IMR-90 (cell line): ENCODE data around the gene FRMD3. TPM values are rescaled to one million over a fixed set of nuclear protein-coding genes. Genes with fewer than 3 reads are reported as not detected.
"Not testable (repeated sequence)": the region's sequence is repeated elsewhere in the genome, so short reads cannot be mapped to it uniquely, and the experiment has no call there.

Source experiments
- ATAC-seq: fragments of 200-7000 bp; cut with Tn5 transposase; 2 replicates; pipeline ENCODE4 v1.9.1; 2020; ENCODE audit warnings: low read depth, mild to moderate bottlenecking, moderate library complexity
- BruUV-seq: library from RNA; stranded (reverse); fragments of 400-500 nt; replicated peaks from 2 replicates; lab custom pipeline; 2021; lab: Mats Ljungman, UMichigan
- CTCF ChIA-PET: fragments of 300-600 bp; formaldehyde crosslinking; extraction: SDS; loops from one replicate; lab custom pipeline; 2021; ENCODE audit warnings: antibody characterized with exemption; lab: Yijun Ruan, JAX
- POLR2A ChIA-PET: fragments of 300-600 bp; sonication (Branson Sonifier 250); formaldehyde crosslinking; loops from one replicate; lab custom pipeline; 2022; ENCODE audit warnings: antibody characterized with exemption; ENCODE audit not compliant: unreplicated experiment; lab: Charles Lee
- DNase-seq: peaks from one replicate; pipeline ENCODE4 v3.0.0; 2013
- H2AFZ ChIP-seq: replicated peaks from 2 replicates; pipeline ENCODE3; 2013; ENCODE audit warnings: low read length, mild to moderate bottlenecking; ENCODE audit not compliant: poor library complexity
- H2AK5ac ChIP-seq: 2 replicates; pipeline ENCODE4 v1.6.1; 2013; ENCODE audit warnings: low read depth, low read length, inconsistent platforms
- H2AK9ac ChIP-seq: replicated peaks from 2 replicates; pipeline ENCODE3; 2013; ENCODE audit warnings: mild to moderate bottlenecking, low read depth, low read length, moderate library complexity; ENCODE audit not compliant: poor library complexity
- H2BK120ac ChIP-seq: 2 replicates; pipeline ENCODE4 v1.6.1; 2013; ENCODE audit warnings: low read depth, low read length, inconsistent platforms
- H2BK15ac ChIP-seq: 3 replicates; pipeline ENCODE4 v1.6.1; 2013; ENCODE audit warnings: low read depth, low read length, inconsistent platforms
- H2BK20ac ChIP-seq: 2 replicates; pipeline ENCODE4 v1.6.1; 2013; ENCODE audit warnings: low read depth, mild to moderate bottlenecking, inconsistent platforms, low read length, moderate library complexity
- H2BK5ac ChIP-seq: 2 replicates; pipeline ENCODE4 v1.6.1; 2013; ENCODE audit warnings: mild to moderate bottlenecking, low read depth, low read length, inconsistent platforms; ENCODE audit not compliant: poor library complexity, severe bottlenecking
- H3K14ac ChIP-seq: replicated peaks from 2 replicates; pipeline ENCODE4 v1.6.1; 2013; ENCODE audit warnings: low read depth, low read length, inconsistent platforms
- H3K18ac ChIP-seq: 2 replicates; pipeline ENCODE4 v1.6.1; 2013; ENCODE audit warnings: low read depth, low read length, control low read depth
- H3K23ac ChIP-seq: 2 replicates; pipeline ENCODE4 v1.6.1; 2013; ENCODE audit warnings: low read depth, low read length, inconsistent platforms
- H3K27ac ChIP-seq: 2 replicates; pipeline ENCODE4 v1.5.1; 2013; ENCODE audit warnings: mild to moderate bottlenecking, control low read depth, low read length; ENCODE audit not compliant: insufficient read depth
- H3K27me3 ChIP-seq: 2 replicates; pipeline ENCODE4 v1.6.1; 2013; ENCODE audit warnings: low read length; ENCODE audit not compliant: control insufficient read depth, insufficient read depth
- H3K36me3 ChIP-seq: 2 replicates; pipeline ENCODE4 v1.6.1; 2013; ENCODE audit warnings: low read length, mixed read lengths; ENCODE audit not compliant: control insufficient read depth, insufficient read depth
- H3K4ac ChIP-seq: 2 replicates; pipeline ENCODE4 v1.6.1; 2013; ENCODE audit warnings: low read depth, low read length, inconsistent platforms
- H3K4me1 ChIP-seq: 2 replicates; pipeline ENCODE4 v1.6.1; 2013; ENCODE audit warnings: low read length, mixed read lengths; ENCODE audit not compliant: control insufficient read depth, insufficient read depth
- H3K4me2 ChIP-seq: 2 replicates; pipeline ENCODE4 v1.6.1; 2013; ENCODE audit warnings: low read depth, mild to moderate bottlenecking, control low read depth, low read length, moderate library complexity
- H3K4me3 ChIP-seq: 2 replicates; pipeline ENCODE4 v1.5.1; 2013; ENCODE audit warnings: low read depth, mild to moderate bottlenecking, control low read depth, low read length, moderate library complexity; ENCODE audit not compliant: insufficient read depth
- H3K56ac ChIP-seq: 2 replicates; pipeline ENCODE4 v1.6.1; 2013; ENCODE audit warnings: low read length, inconsistent platforms; ENCODE audit not compliant: insufficient read depth; ENCODE audit errors: extremely low read depth
- H3K79me1 ChIP-seq, 2 experiments: 2 replicates each; pipeline ENCODE4 v1.6.1; 2013; ENCODE audit warnings: low read length in 2 of 2, inconsistent platforms in 1 of 2, low read depth in 1 of 2
- H3K9ac ChIP-seq: 2 replicates; pipeline ENCODE4 v1.6.1; 2013; ENCODE audit warnings: low read depth, low read length, control low read depth
- H3K9me1 ChIP-seq: 2 replicates; pipeline ENCODE4 v1.6.1; 2013; ENCODE audit warnings: low read length, inconsistent platforms; ENCODE audit not compliant: insufficient read depth
- H3K9me3 ChIP-seq: 2 replicates; pipeline ENCODE4 v1.6.1; 2013; ENCODE audit warnings: low read length; ENCODE audit not compliant: control insufficient read depth, insufficient read depth
- H4K20me1 ChIP-seq: 2 replicates; pipeline ENCODE4 v1.6.1; 2013; ENCODE audit warnings: low read length, inconsistent platforms; ENCODE audit not compliant: insufficient read depth
- H4K5ac ChIP-seq: 2 replicates; pipeline ENCODE4 v1.6.1; 2013; ENCODE audit warnings: mild to moderate bottlenecking, low read depth, low read length, control low read depth
- H4K8ac ChIP-seq, 2 experiments: 2 replicates each; pipeline ENCODE4 v1.6.1; 2013; ENCODE audit warnings: low read depth in 2 of 2, low read length in 2 of 2, control low read depth in 1 of 2, inconsistent platforms in 1 of 2
- H4K91ac ChIP-seq: 2 replicates; pipeline ENCODE4 v1.6.1; 2013; ENCODE audit warnings: low read depth, low read length, inconsistent platforms; ENCODE audit not compliant: insufficient read depth
- CHD1 ChIP-seq: IDR thresholded peaks from 2 replicates; pipeline ENCODE4 v1.6.1; 2012; ENCODE audit warnings: low read depth, low read length, improper control_type of control experiment
- FOS ChIP-seq: fragments of 150-350 bp; IDR thresholded peaks from 2 replicates; pipeline ENCODE4 v1.6.1; 2016; ENCODE audit warnings: low read depth, low read length
- WGBS, 2 experiments: methylation state at CpG; one replicate each; pipeline versions ENCODE4 v1.1.5 to v1.1.7; 2013; ENCODE audit warnings: missing lambda C conversion rate in 2 of 2; ENCODE audit not compliant: insufficient read length in 1 of 2; ENCODE audit errors: extremely low coverage in 2 of 2; 5-methylcytosine and 5-hydroxymethylcytosine counted together
- dilution Hi-C: fragments of 300-500 bp; cut with HindIII; formaldehyde crosslinking; loops from one replicate; pipeline ENCODE4 v1.14.3; 2018; ENCODE audit warnings: low sequenced_read_pairs; ENCODE audit not compliant: unreplicated experiment
- in situ Hi-C: fragments of 300-500 bp; cut with MboI; formaldehyde crosslinking; loops from 3 replicates; pipeline ENCODE4 v1.14.3; 2019; ENCODE audit warnings: low sequenced_read_pairs, inconsistent platforms, mixed read lengths
- intact Hi-C: fragments of 100-400 bp; cut with micrococcal nuclease; formaldehyde crosslinking; loops from 2 replicates; pipeline ENCODE4 v1.10.0; 2022
- polyA plus RNA-seq, 3 experiments: library from polyadenylated mRNA; depleted of rRNA; stranded (reverse); fragments of >200 nt; gene quantifications; 2 replicates each; pipeline ENCODE4 v1.2.3, GENCODE V29; 2012; ENCODE audit warnings: low replicate concordance in 1 of 3
- total RNA-seq: library from RNA; depleted of rRNA; stranded (reverse); fragments of >200 nt; gene quantifications from 2 replicates; pipeline ENCODE4 v1.2.3, GENCODE V29; 2012
- TF ChIP-seq, protein P1 (sequence below): fragments of 150-350 bp; IDR thresholded peaks from 2 replicates; pipeline ENCODE4 v1.6.1; 2017; ENCODE audit warnings: mild to moderate bottlenecking, antibody characterized with exemption, low read length, low read depth

FRMD3 gene
- total and polyA plus RNA-seq, 2 of the 4 experiments (the other 2 are of a cell fraction), result 0.02 to 0.18 TPM

DNA sequence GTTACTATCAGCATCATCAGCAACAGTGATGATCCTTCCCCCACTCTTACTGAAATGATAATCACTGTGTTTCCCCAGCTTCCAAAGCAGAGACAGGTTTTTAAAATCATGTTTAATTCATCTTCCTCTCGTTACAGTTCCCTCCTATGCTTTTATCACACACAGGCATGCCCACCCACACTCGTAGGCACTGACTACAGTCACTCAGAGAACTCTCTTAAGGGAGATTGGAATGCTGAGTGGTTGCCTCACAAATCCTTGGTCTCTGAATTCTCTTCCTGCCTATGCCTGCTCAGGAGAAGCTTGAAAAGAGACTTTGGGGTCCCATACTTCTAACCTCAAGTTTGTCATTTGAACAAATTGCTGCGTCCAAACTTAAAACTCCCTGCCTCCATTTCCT, 179.2 kb downstream of the FRMD3 start:
- Histone ChIP-seq H4K5ac (no peak overlapping the region), H3K27ac (no peak overlapping the region), H3K9me1 (no peaks in the 10 kb centered on the region), H4K8ac (no peak overlapping the region), H2BK20ac (no peak overlapping the region), H3K56ac (no peak overlapping the region), H3K4me2 (no peak overlapping the region), H2AFZ (no peak overlapping the region), H4K20me1 (no peaks in the 10 kb centered on the region), H3K9me3 (peaks cover 7% of the 10 kb centered on the region), H4K91ac (no peak overlapping the region), H3K36me3 (no peaks in the 10 kb centered on the region), H2BK15ac (no peak overlapping the region), H3K18ac (no peak overlapping the region), H2AK5ac (no peak overlapping the region), H2BK120ac (no peak overlapping the region), H3K27me3 (no peaks in the 10 kb centered on the region), H3K4me3 (no peak overlapping the region), H3K14ac (no peak overlapping the region), H3K4ac (no peak overlapping the region), H3K4me1 (no peaks in the 10 kb centered on the region), H3K23ac (no peak overlapping the region), H2BK5ac (no peak overlapping the region), H3K79me1 (no peaks in the 10 kb centered on the region), H3K9ac (no peak overlapping the region), H2AK9ac (no peak overlapping the region)
- CTCF ChIA-PET, result no interaction called here
- BruUV-seq, result no TSS peak
- in situ Hi-C loops, result no loop called here
- POLR2A ChIA-PET, result no interaction called here
- TF ChIP-seq, protein P1, sequence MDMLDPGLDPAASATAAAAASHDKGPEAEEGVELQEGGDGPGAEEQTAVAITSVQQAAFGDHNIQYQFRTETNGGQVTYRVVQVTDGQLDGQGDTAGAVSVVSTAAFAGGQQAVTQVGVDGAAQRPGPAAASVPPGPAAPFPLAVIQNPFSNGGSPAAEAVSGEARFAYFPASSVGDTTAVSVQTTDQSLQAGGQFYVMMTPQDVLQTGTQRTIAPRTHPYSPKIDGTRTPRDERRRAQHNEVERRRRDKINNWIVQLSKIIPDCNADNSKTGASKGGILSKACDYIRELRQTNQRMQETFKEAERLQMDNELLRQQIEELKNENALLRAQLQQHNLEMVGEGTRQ, result no peak
- TF ChIP-seq FOS (no peak), CHD1 (no peak)
- WGBS, 2 experiments, result no CpG with 5 or more reads among the region's 3 CpGs
- DNase-seq, result no peak
- ATAC-seq, result no peak
- dilution Hi-C loops, result no loop called here
- intact Hi-C loops, result no loop called here

DNA sequence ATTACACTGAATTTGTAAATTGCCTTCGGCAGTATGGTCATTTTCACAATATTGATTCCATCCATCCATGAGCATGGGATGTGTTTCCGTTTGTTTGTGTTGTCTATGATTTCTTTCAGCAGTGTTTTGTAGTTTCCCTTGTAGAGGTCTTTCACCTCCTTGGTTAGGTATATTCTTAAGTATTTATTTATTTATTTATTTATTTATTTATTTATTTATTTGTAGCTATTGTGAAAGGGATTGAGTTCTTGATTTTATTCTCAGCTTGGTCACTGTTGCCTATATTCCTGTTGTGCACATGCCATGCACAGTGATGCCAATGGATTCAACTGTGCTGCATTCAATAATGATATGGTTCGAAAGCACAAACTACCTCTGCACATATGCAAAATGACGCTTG, 179.7 kb downstream of the FRMD3 start:
- H2BK20ac ChIP-seq, H3K9ac ChIP-seq, BruUV-seq, H3K36me3 ChIP-seq, POLR2A ChIA-PET, H3K79me1 ChIP-seq, H3K56ac ChIP-seq, intact Hi-C loops, H3K27ac ChIP-seq, H4K8ac ChIP-seq, H4K5ac ChIP-seq, H2AFZ ChIP-seq, H3K14ac ChIP-seq, dilution Hi-C loops, H3K4ac ChIP-seq, H4K20me1 ChIP-seq, DNase-seq, CTCF ChIA-PET, H2BK5ac ChIP-seq, H2BK15ac ChIP-seq, H2BK120ac ChIP-seq, in situ Hi-C loops, H3K4me2 ChIP-seq, H3K4me1 ChIP-seq, H4K91ac ChIP-seq, H2AK9ac ChIP-seq, ATAC-seq, H3K9me3 ChIP-seq, H2AK5ac ChIP-seq, H3K18ac ChIP-seq, H3K9me1 ChIP-seq, H3K4me3 ChIP-seq, H3K23ac ChIP-seq, H3K27me3 ChIP-seq: not testable (repeated sequence)
- no CpG with 5 or more reads among the region's 4 CpGs for WGBS, 2 experiments
